ENCODE measurements around the gene WDR20.

The WDR20 gene

DNA sequence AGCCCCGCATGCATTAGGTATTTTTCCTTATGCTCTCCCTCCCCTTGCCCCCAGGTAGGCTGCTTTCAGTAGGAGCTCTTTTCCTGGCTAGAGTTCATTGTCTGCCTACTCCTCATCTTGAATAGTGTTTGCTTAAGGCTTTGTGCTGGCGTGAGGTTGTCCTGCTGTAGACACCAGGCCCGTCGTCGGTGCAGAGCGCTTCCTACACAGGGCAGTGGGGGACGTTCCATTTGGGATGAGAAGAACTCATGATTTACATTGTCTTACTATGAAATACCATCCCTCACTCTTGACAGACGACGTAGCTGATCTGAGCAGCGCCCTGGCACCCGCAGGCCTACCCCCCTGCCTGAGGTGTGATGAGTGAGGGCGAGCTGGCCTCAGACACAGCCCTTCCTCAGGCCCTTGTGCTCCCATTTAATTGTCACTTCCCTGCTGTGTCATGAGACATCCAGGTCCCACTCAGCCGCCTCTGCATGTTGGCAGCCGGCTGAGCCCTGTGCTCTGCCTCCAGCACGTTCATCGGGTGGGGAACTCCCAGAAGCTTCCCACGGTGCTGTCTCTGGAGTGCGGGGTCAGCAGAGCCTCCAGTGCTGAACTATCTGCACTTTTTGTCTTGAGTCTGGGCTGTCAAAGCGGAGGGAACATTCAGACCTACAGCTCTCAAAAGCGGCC is 76.0 kb downstream of the WDR20 start:
- TF ChIP-seq TCF12 (IDR thresholded peaks at IDR 0.05; ENCODE audit: low read depth), result no peak

DNA sequence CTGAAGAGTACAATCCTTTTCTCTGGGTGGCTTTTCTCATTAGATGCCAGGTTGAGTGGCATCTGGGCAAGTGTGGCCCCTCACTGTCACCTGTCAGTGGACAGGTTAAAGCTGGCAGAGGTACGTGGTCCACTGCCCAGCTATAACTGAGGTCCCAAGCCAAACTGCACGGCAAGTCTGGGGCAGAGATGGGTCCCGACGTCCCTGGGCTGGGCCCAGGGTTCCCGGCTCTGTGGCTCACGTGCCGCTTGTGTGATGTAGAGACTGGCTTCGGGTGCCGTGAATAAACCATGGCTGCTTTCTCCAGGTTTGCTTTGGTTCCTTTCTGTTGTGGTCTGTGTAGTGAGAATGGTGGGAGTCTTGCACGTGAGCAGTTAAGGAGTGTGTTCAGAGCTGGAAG is 77.7 kb downstream of the WDR20 start:
- no peak for TF ChIP-seq EGR1 (IDR thresholded peaks at IDR 0.05)
- TF ChIP-seq, protein P1, sequence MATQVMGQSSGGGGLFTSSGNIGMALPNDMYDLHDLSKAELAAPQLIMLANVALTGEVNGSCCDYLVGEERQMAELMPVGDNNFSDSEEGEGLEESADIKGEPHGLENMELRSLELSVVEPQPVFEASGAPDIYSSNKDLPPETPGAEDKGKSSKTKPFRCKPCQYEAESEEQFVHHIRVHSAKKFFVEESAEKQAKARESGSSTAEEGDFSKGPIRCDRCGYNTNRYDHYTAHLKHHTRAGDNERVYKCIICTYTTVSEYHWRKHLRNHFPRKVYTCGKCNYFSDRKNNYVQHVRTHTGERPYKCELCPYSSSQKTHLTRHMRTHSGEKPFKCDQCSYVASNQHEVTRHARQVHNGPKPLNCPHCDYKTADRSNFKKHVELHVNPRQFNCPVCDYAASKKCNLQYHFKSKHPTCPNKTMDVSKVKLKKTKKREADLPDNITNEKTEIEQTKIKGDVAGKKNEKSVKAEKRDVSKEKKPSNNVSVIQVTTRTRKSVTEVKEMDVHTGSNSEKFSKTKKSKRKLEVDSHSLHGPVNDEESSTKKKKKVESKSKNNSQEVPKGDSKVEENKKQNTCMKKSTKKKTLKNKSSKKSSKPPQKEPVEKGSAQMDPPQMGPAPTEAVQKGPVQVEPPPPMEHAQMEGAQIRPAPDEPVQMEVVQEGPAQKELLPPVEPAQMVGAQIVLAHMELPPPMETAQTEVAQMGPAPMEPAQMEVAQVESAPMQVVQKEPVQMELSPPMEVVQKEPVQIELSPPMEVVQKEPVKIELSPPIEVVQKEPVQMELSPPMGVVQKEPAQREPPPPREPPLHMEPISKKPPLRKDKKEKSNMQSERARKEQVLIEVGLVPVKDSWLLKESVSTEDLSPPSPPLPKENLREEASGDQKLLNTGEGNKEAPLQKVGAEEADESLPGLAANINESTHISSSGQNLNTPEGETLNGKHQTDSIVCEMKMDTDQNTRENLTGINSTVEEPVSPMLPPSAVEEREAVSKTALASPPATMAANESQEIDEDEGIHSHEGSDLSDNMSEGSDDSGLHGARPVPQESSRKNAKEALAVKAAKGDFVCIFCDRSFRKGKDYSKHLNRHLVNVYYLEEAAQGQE (IDR thresholded peaks at IDR 0.05; ENCODE audit: low read depth), result no peak
- no peak for TF ChIP-seq CREB1 (IDR thresholded peaks at IDR 0.05; ENCODE audit: low read depth)

DNA sequence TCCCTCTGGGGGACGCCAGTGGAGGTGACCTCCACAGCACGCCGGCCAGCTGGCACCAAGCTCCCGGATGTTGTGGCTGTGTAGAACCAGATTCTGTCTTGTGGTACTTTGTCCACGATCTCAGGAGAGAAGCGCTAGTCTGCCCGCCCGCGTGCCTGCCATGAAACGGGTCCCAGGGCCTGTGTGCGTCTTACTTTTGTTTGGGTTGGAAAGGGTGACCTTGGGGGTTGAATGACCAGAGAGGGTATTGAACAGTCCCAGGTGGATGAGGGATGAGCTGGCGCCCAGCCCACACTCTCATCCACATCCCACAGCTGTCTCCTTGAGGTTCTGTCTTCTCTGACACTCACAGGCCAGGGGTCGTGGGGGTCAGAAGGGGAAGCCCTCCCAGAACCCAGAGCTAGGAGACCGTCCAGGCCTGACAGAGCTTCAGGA is 78.3 kb downstream of the WDR20 start:
- no peak for TF ChIP-seq FOXM1 (IDR thresholded peaks at IDR 0.05; ENCODE audit: borderline replicate concordance, low read depth)
- no peak for TF ChIP-seq EP300 (IDR thresholded peaks at IDR 0.05; ENCODE audit: borderline replicate concordance)
- TF ChIP-seq, protein P2, sequence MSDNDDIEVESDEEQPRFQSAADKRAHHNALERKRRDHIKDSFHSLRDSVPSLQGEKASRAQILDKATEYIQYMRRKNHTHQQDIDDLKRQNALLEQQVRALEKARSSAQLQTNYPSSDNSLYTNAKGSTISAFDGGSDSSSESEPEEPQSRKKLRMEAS (IDR thresholded peaks at IDR 0.05), result no peak
- TF ChIP-seq RAD21 (IDR thresholded peaks at IDR 0.05; ENCODE audit: low read depth), result no peak
- no peak for TF ChIP-seq NFIC (IDR thresholded peaks at IDR 0.05)
- no peak for TF ChIP-seq TAF1 (IDR thresholded peaks at IDR 0.05; ENCODE audit: low read depth)
- TF ChIP-seq, protein P3, sequence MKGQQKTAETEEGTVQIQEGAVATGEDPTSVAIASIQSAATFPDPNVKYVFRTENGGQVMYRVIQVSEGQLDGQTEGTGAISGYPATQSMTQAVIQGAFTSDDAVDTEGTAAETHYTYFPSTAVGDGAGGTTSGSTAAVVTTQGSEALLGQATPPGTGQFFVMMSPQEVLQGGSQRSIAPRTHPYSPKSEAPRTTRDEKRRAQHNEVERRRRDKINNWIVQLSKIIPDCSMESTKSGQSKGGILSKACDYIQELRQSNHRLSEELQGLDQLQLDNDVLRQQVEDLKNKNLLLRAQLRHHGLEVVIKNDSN (IDR thresholded peaks at IDR 0.05), result no peak
- TF ChIP-seq, protein P1 (IDR thresholded peaks at IDR 0.05; ENCODE audit: low read depth), result no peak

DNA sequence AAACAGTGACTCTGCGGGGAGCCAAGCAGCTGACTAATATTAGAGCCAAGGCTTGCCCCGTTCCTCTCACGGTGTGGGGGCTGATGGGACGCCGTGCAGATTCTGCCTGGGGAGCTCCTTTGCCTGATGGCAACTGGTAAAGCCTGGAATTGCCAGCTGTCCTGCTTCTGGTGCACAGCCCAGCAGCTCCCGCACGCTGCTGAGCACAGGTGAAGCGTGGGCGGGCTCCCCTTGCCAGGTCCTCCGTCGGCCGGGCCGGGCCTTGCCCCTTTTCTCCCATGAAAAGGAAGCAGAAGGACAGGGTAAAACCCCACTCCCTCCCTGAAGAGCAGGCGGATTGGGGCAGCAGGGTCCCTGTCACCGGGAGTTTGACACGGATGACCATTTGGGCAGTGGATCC is 79.0 kb downstream of the WDR20 start:
- TF ChIP-seq RAD21 (IDR thresholded peaks at IDR 0.05; ENCODE audit: low read depth), result no peak
- TF ChIP-seq YY1 (IDR thresholded peaks at IDR 0.05; ENCODE audit: low read depth), result no peak
- TF ChIP-seq EP300 (IDR thresholded peaks at IDR 0.05; ENCODE audit: borderline replicate concordance), result no peak
- TF ChIP-seq EGR1 (IDR thresholded peaks at IDR 0.05), result no peak
- TF ChIP-seq CEBPB (IDR thresholded peaks at IDR 0.05), result no peak
- no peak for TF ChIP-seq CREB1 (IDR thresholded peaks at IDR 0.05; ENCODE audit: low read depth)
- no peak for TF ChIP-seq ZBTB7A (IDR thresholded peaks at IDR 0.05; ENCODE audit: low read depth)
- TF ChIP-seq, protein P3 (IDR thresholded peaks at IDR 0.05), result no peak
- TF ChIP-seq FOXM1 (IDR thresholded peaks at IDR 0.05; ENCODE audit: borderline replicate concordance, low read depth), result no peak
- no peak for TF ChIP-seq TAF1 (IDR thresholded peaks at IDR 0.05; ENCODE audit: low read depth)
- TF ChIP-seq TEAD4 (IDR thresholded peaks at IDR 0.05), result no peak

DNA sequence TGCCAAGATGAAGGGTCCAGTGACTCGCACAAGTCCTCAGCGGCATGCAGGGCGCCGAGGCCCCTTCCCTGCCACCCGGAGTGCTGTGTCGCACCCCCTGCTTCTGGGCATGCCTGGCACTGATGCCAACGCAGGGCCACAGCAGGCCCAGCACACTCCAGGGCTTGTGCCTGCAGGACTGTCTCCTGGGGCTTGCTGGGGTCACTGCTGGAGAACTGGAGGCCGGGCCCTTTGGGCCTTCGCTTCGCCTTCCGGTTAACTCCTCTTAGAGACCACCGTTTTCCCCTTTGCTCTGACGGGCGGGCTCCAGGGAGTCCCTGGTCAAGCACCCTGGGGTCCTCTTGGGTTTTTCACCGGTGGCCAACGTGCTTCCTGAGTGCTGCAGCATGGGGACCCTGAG is 79.6 kb downstream of the WDR20 start:
- TF ChIP-seq FOXM1 (IDR thresholded peaks at IDR 0.05; ENCODE audit: borderline replicate concordance, low read depth) (no peak), CREB1 (IDR thresholded peaks at IDR 0.05; ENCODE audit: low read depth) (no peak), NFIC (IDR thresholded peaks at IDR 0.05) (no peak), TCF12 (IDR thresholded peaks at IDR 0.05; ENCODE audit: low read depth) (no peak), ZBTB7A (IDR thresholded peaks at IDR 0.05; ENCODE audit: low read depth) (no peak), TAF1 (IDR thresholded peaks at IDR 0.05; ENCODE audit: low read depth) (no peak), CEBPB (IDR thresholded peaks at IDR 0.05) (no peak), YY1 (IDR thresholded peaks at IDR 0.05; ENCODE audit: low read depth) (no peak), TEAD4 (IDR thresholded peaks at IDR 0.05) (no peak)
- TF ChIP-seq, protein P2 (IDR thresholded peaks at IDR 0.05), result no peak
- TF ChIP-seq, protein P1 (IDR thresholded peaks at IDR 0.05; ENCODE audit: low read depth), result no peak
- TF ChIP-seq, protein P3 (IDR thresholded peaks at IDR 0.05), result no peak

Measured in Ishikawa (cell line).